Common myeloid progenitor, CD34-positive (primary cell): Measurements from ENCODE around the gene ZFHX3.

Source experiments
- CTCF ChIA-PET: fragments of 350-600 bp; sonication (Branson Sonifier 250); formaldehyde crosslinking; loops from one replicate; lab custom pipeline; 2021; ENCODE audit warnings: antibody characterized with exemption; lab: Charles Lee
- POLR2A ChIA-PET: fragments of 350-600 bp; sonication (Branson Sonifier 250); formaldehyde crosslinking; loops from one replicate; lab custom pipeline; 2021; ENCODE audit warnings: antibody characterized with exemption; lab: Charles Lee
- DNase-seq, 3 donors: peaks; one replicate each; pipeline versions ENCODE4 v3.0.0 to v3.0.0-alpha.2; 2013
- H3K27ac ChIP-seq, 2 experiments: 1 replicate in 1 of 2; 2 replicates in 1 of 2; pipeline ENCODE4 v1.7.0; 2013; ENCODE audit warnings: inconsistent platforms in 2 of 2, low read length in 2 of 2, mild to moderate bottlenecking in 2 of 2, low read depth in 1 of 2, moderate library complexity in 1 of 2; ENCODE audit not compliant: severe bottlenecking in 2 of 2, insufficient read depth in 1 of 2, poor library complexity in 1 of 2
- H3K27me3 ChIP-seq, 5 experiments: replicated peaks in 2 of 5; 1 replicate in 3 of 5; 2 replicates in 2 of 5; pipeline versions ENCODE4 v1.6.1 to v1.7.0; 2013; ENCODE audit warnings: low read length in 4 of 5, mild to moderate bottlenecking in 2 of 5, moderate library complexity in 2 of 5, inconsistent platforms in 1 of 5; ENCODE audit not compliant: insufficient read depth in 5 of 5, control insufficient read depth in 4 of 5
- H3K36me3 ChIP-seq, 4 experiments: 1 replicate in 2 of 4; 2 replicates in 2 of 4; pipeline versions ENCODE4 v1.6.1 to v1.7.0; 2013; ENCODE audit warnings: low read length in 3 of 4, control low read depth in 1 of 4, mild to moderate bottlenecking in 1 of 4; ENCODE audit not compliant: control insufficient read depth in 4 of 4, insufficient read depth in 4 of 4
- H3K4me1 ChIP-seq, 4 experiments: 1 replicate in 3 of 4; 2 replicates in 1 of 4; pipeline versions ENCODE4 v1.6.1 to v1.7.1; 2013; ENCODE audit warnings: low read length in 3 of 4, mild to moderate bottlenecking in 3 of 4, control low read depth in 1 of 4, inconsistent platforms in 1 of 4, moderate library complexity in 1 of 4; ENCODE audit not compliant: control insufficient read depth in 4 of 4, insufficient read depth in 4 of 4; ENCODE audit errors: control extremely low read depth in 1 of 4
- H3K4me3 ChIP-seq, 7 experiments: 1 replicate in 4 of 7; 2 replicates in 3 of 7; pipeline versions ENCODE4 v1.5.1 to v1.7.0; 2013; ENCODE audit warnings: mild to moderate bottlenecking in 7 of 7, low read length in 6 of 7, moderate library complexity in 6 of 7, inconsistent platforms in 2 of 7, low read depth in 2 of 7, control low read depth in 1 of 7; ENCODE audit not compliant: insufficient read depth in 4 of 7, control insufficient read depth in 1 of 7; ENCODE audit errors: extremely low read depth in 1 of 7
- H3K9me3 ChIP-seq, 5 experiments: 1 replicate in 4 of 5; 2 replicates in 1 of 5; pipeline versions ENCODE4 v1.6.1 to v1.7.1; 2013; ENCODE audit warnings: low read length in 4 of 5, mild to moderate bottlenecking in 2 of 5, inconsistent platforms in 1 of 5, low read depth in 1 of 5, moderate library complexity in 1 of 5; ENCODE audit not compliant: control insufficient read depth in 4 of 5, insufficient read depth in 2 of 5; ENCODE audit errors: control extremely low read depth in 1 of 5
- WGBS: methylation state at CpG from one replicate; pipeline ENCODE4 v1.1.5; 2013; ENCODE audit not compliant: insufficient coverage; 5-methylcytosine and 5-hydroxymethylcytosine counted together

The ZFHX3 gene

GRCh38 chr16:72743011-72743761 lies 304.7 kb downstream of the ZFHX3 start:
- Histone ChIP-seq H3K27ac (no peak overlapping the region), H3K4me1 (no peaks in the 10 kb centered on the region), H3K36me3 (no peaks in the 10 kb centered on the region), H3K9me3 (no peaks in the 10 kb centered on the region), H3K27me3 (no peaks in the 10 kb centered on the region), H3K4me3 (no peak overlapping the region)
- ChIA-PET CTCF (no interaction called here), POLR2A (no interaction called here)
- DNase-seq = peak in 1 of 3 donors; percentile 3
- 100% methylated on average over 2 of the region's 8 CpGs for WGBS

- Histone ChIP-seq H3K27ac (no peak overlapping the region), H3K27me3 (no peaks in the 10 kb centered on the region), H3K36me3 (peaks cover 0 to 3% (median 0%) of the 10 kb centered on the region in 4 experiments), H3K9me3 (peaks cover 0 to 5% (median 0%) of the 10 kb centered on the region in 5 experiments), H3K4me3 (no peak overlapping the region), H3K4me1 (no peaks in the 10 kb centered on the region)
- DNase-seq = no peak
- ChIA-PET POLR2A (no interaction called here), CTCF (interaction anchor here (1.5 kb wide), 1 partner anchor 18 kb away, joined by 3 read pairs; no protein-coding TSS in a partner anchor)
- 92% methylated on average over 2 of the region's 2 CpGs for WGBS
Observed at GRCh38 chr16:72740347-72740746, 307.6 kb downstream of the ZFHX3 start.

GRCh38 chr16:72739577-72739976 lies 308.4 kb downstream of the ZFHX3 start:
- ChIA-PET CTCF (no interaction called here), POLR2A (no interaction called here)
- Histone ChIP-seq H3K4me1 (no peaks in the 10 kb centered on the region), H3K36me3 (peaks cover 0 to 3% (median 0%) of the 10 kb centered on the region in 4 experiments), H3K27ac (no peak overlapping the region), H3K9me3 (peaks cover 0 to 10% (median 0%) of the 10 kb centered on the region in 5 experiments), H3K27me3 (no peaks in the 10 kb centered on the region), H3K4me3 (no peak overlapping the region)
- DNase-seq = no peak
- no CpG with 5 or more reads among the region's 1 CpG for WGBS

GRCh38 chr16:72736074-72736473 lies 311.9 kb downstream of the ZFHX3 start:
- H3K27me3 ChIP-seq = no peaks in the 10 kb centered on the region
- WGBS = 95% methylated on average over 2 of the region's 2 CpGs
- H3K27ac ChIP-seq = no peak overlapping the region
- peaks cover 0 to 3% (median 0%) of the 10 kb centered on the region in 4 experiments for H3K36me3 ChIP-seq
- no peak overlapping the region for H3K4me3 ChIP-seq
- H3K9me3 ChIP-seq = peaks cover 0 to 21% (median 1%) of the 10 kb centered on the region in 5 experiments
- POLR2A ChIA-PET = no interaction called here
- no peaks in the 10 kb centered on the region for H3K4me1 ChIP-seq
- DNase-seq = no peak
- CTCF ChIA-PET = no interaction called here
